RPMI7951 (cell line): ENCODE data around the gene PARP1. TPM values are rescaled to one million over a fixed set of nuclear protein-coding genes. Genes with fewer than 3 reads are reported as not detected.

Experiments used
- DNase-seq: peaks from one replicate; pipeline ENCODE4 v3.0.0-alpha.2; 2012; ENCODE audit warnings: low read depth
- total RNA-seq: library from RNA; depleted of rRNA; stranded (reverse); fragments of >200 nt; shearing (Covaris generic); gene quantifications from 2 replicates; pipeline ENCODE4 v1.2.3, GENCODE V29; 2014

Gene PARP1
- total RNA-seq, 1 experiment from 2014 or later: 128 TPM

- no peak for DNase-seq
Measured at GRCh38 chr1:226407199-226407496, 745 bp downstream of the PARP1 start.

GRCh38 chr1:226406401-226406881 lies 1.5 kb downstream of the PARP1 start:
- DNase-seq: no peak

GRCh38 chr1:226405411-226405988 lies 2.4 kb downstream of the PARP1 start:
- DNase-seq: no peak

- DNase-seq: no peak
Measured at GRCh38 chr1:226404904-226405222, 3.0 kb downstream of the PARP1 start.

- DNase-seq: no peak
Measured at GRCh38 chr1:226404063-226404903, 3.6 kb downstream of the PARP1 start.

GRCh38 chr1:226403201-226404034 lies 4.5 kb downstream of the PARP1 start:
- peak; percentile 69 for DNase-seq

GRCh38 chr1:226402739-226403165 lies 5.1 kb downstream of the PARP1 start:
- peak; percentile 49 for DNase-seq

- no peak for DNase-seq
Measured at GRCh38 chr1:226401355-226402303, 6.3 kb downstream of the PARP1 start.

- DNase-seq: no peak
Measured at GRCh38 chr1:226400519-226401354, 7.2 kb downstream of the PARP1 start.

GRCh38 chr1:226397955-226398636 lies 9.8 kb downstream of the PARP1 start:
- no peak for DNase-seq

- no peak for DNase-seq
Measured at GRCh38 chr1:226397011-226397926, 10.6 kb downstream of the PARP1 start.

GRCh38 chr1:226395753-226396152 lies 12.1 kb downstream of the PARP1 start:
- DNase-seq: no peak

- no peak for DNase-seq
Measured at GRCh38 chr1:226394462-226394861, 13.4 kb downstream of the PARP1 start.

GRCh38 chr1:226390681-226391080 lies 17.2 kb downstream of the PARP1 start:
- no peak for DNase-seq

- no peak for DNase-seq
Measured at GRCh38 chr1:226388131-226388530, 19.8 kb downstream of the PARP1 start.

- DNase-seq: no peak
Measured at GRCh38 chr1:226384717-226385116, 23.2 kb downstream of the PARP1 start.

- no peak for DNase-seq
Measured at GRCh38 chr1:226384040-226384439, 23.9 kb downstream of the PARP1 start.

- DNase-seq: no peak
Measured at GRCh38 chr1:226382030-226382429, 25.9 kb downstream of the PARP1 start.
